ENCODE data around the gene FAM184A.

- TF ChIP-seq ELK1 (IDR thresholded peaks at IDR 0.05; ENCODE audit: low read depth, low read length): no peak
- TF ChIP-seq CHD4 (IDR thresholded peaks at IDR 0.05; ENCODE audit: borderline replicate concordance): no peak
- no peak for TF ChIP-seq POLR2A (IDR thresholded peaks at IDR 0.05; ENCODE audit: low read length)
- TF ChIP-seq REST (IDR thresholded peaks at IDR 0.05): no peak
- no peak for TF ChIP-seq EP300 (IDR thresholded peaks at IDR 0.05)
These were observed 11.4 kb downstream of the FAM184A start for GRCh38 chr6:119067091-119067490.

Measured in A549 (cell line).